ENCODE data around the gene BLOC1S1.
A peak's percentile ranks its signal among the peaks of the same experiment; 100 is the strongest.

The BLOC1S1 gene

DNA sequence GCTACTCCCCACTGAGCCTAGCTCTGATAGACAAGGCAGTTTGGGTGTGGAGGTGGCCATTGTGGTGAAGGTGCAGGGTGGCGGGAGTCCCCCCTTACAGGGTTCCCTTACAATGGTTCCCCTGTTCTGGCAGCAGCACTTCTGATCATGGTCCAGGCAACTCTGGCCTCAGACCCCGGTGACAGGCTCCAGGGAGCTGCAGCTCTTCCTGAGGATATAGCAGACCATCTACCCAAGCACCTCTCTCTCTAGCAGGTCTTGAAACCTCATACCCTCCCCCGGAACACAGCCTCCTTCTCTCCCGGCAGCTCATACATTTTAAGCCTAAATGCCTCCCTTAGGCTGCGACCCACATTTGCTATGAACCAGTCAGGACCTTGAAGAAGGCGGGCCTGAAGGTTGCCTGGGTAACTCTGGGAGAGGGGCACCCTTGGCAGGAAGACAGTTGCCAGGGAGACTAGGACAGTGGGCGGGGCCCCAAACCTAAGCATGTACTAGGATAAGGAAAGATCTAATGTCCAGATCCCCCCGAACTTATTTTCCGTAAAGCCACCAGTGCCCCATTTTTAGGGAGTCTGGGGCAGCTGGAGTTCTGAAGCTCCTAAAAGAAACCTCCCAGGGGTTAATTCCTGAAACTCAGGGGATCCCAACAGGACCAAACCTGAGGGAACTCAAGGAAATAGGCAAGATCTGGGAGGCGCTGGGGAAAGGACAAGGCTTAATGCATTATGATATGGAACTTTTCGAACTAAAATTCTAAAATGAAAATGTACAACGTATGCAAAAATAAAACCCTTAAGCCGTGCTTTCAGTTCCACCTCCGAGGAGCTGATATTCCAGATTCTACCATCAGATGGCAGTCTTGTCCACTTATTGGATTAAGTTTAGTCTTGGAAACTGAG, 22.5 kb downstream of the BLOC1S1 start:
- peak; percentile 78 for DNase-seq (ENCODE audit: extremely low read depth, low read depth)
- peak overlapping the region; percentile 50 for H3K4me3 ChIP-seq (replicated peaks; ENCODE audit: low read depth, low read length)
- TF ChIP-seq, protein P1, sequence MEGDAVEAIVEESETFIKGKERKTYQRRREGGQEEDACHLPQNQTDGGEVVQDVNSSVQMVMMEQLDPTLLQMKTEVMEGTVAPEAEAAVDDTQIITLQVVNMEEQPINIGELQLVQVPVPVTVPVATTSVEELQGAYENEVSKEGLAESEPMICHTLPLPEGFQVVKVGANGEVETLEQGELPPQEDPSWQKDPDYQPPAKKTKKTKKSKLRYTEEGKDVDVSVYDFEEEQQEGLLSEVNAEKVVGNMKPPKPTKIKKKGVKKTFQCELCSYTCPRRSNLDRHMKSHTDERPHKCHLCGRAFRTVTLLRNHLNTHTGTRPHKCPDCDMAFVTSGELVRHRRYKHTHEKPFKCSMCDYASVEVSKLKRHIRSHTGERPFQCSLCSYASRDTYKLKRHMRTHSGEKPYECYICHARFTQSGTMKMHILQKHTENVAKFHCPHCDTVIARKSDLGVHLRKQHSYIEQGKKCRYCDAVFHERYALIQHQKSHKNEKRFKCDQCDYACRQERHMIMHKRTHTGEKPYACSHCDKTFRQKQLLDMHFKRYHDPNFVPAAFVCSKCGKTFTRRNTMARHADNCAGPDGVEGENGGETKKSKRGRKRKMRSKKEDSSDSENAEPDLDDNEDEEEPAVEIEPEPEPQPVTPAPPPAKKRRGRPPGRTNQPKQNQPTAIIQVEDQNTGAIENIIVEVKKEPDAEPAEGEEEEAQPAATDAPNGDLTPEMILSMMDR (IDR thresholded peaks at IDR 0.05; ENCODE audit: low read depth, low read length, missing control alignments): peak; percentile 61

DNA sequence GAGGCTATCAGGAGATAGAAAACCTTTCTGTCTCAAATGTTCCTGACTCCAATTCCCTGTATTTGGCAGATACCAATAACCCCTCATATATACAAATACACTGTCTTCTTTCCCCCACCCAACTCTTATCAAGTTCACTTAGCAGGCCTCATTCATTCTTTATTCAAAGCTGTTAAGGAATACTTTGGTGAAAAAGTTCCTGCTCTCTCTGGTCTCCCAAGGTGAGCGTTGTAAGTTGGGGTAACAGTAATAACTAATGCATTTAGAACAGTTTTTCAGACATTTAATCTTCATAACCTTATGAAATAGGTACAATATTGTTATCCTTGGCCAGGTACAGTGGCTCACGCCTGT, 23.2 kb downstream of the BLOC1S1 start:
- TF ChIP-seq, protein P1 (IDR thresholded peaks at IDR 0.05; ENCODE audit: low read depth, low read length, missing control alignments): no peak
- peak overlapping the region; percentile 50; the same call in 1 of the 2 replicates for H3K4me3 ChIP-seq (replicated peaks; ENCODE audit: low read depth, low read length)
- DNase-seq (ENCODE audit: extremely low read depth, low read depth): no peak

DNA sequence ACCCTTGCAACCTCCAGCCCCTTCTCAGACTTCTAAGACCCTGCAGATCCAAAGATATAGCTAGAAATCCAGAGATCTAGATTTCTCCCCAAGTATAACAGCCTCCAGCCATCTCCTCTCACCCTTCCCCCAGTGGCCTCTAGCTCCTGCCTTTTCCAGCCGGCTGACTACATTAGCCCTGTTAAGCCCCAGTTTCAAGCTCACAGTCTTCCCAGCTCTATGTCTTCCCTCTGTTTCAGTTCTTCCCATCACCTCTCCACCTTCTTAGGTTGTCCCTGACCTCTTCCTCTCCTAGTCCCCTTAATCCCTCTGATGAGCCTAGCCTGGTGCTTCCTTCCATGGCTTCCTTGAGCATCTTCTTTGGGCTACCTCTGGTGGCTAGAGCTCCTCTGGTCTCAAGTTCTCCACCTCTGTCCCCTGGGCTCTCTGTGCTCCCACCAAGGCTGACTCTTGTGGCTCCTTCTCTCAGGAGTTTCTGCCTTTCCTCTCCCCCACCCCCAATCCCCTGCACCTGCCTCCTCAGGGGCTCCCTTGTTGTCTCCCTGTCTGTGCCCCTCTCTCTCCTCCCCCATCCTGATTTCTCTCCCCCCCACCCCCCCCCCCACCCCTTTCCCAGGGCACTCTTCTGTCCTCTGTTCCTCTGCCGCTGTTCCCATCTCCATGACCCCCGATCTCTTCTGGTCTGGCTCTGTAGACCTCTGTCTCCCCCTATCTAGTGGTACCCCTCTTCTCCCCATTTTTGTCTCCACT, 26.3 kb downstream of the BLOC1S1 start:
- TF ChIP-seq, protein P1 (IDR thresholded peaks at IDR 0.05; ENCODE audit: low read depth, low read length, missing control alignments): no peak
- peak overlapping the region; percentile 38 for H3K4me3 ChIP-seq (replicated peaks; ENCODE audit: low read depth, low read length)
- no peak for DNase-seq (ENCODE audit: extremely low read depth, low read depth)

DNA sequence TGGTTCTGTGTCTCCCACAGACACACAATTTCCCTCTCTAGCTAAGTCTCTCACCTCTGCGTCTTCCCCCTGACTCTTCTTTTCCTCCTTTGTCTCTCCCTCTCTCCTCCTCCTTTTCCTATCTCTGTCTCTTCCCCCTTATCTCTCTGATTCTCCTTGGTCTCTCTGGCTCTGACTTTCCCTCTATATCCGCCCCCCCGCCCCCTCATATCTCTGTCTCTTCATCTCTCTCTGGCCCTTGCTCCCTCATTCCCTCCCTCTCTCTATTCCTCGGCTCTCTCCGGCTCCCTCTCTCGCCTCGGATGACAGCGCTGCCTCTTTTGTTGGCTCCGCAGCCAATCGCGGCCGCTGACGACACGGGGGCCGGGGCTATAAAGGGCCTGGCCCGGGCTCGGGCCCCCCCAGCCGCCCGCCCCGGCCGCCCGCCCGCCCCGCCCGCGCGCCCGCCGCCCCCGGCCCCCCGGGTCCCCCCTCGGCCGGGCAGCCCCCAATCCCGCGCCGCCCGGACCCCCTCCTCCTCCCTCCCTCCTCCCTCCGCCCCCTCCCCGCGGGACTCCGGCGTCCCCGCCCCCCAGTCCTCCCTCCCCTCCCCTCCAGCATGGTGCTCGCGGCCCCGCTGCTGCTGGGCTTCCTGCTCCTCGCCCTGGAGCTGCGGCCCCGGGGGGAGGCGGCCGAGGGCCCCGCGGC, 27.0 kb downstream of the BLOC1S1 start, which contains the start of gene GDF11:
Gene GDF11 (plus strand): TSS at position 404 of the 687 bp plus-strand sequence. CDS start 195 bp downstream, at position 599.
- peak within 1 kb of the TSS; percentile 77 for H3K4me3 ChIP-seq (replicated peaks; ENCODE audit: low read depth, low read length)
- TF ChIP-seq, protein P1 (IDR thresholded peaks at IDR 0.05; ENCODE audit: low read depth, low read length, missing control alignments): no peak
- DNase-seq (ENCODE audit: extremely low read depth, low read depth): no peak

DNA sequence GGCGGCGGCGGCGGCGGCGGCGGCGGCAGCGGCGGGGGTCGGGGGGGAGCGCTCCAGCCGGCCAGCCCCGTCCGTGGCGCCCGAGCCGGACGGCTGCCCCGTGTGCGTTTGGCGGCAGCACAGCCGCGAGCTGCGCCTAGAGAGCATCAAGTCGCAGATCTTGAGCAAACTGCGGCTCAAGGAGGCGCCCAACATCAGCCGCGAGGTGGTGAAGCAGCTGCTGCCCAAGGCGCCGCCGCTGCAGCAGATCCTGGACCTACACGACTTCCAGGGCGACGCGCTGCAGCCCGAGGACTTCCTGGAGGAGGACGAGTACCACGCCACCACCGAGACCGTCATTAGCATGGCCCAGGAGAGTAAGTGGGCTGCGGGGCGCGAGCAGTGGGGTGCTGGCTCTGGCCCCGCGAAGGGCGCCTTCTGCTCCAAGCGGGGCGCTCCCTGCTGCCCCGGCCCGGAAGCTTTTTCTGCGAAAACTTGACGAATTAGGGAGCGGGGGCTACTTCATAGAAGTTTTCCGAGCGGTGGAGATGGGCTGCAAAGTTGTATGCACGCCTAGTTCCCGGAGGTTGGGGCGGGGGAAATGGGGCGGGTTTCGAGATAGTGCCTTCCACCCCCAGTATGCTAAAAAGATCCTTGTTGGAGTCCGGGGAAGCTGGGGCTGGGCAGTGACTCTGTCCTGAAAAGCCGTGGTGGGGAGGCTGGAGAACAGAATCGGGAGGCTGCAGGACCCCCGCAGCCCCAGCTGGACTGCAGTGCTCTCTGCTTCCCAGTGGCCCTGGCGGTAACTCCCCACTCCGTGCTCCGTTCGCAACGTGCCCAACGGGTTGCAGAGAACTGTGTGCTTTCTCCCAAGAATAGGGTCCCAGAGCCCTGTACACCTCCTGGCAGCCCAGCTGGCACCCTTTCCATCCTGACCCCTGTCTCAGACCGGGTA, 27.8 kb downstream of the BLOC1S1 start:
- H3K4me3 ChIP-seq (replicated peaks; ENCODE audit: low read depth, low read length): peak overlapping the region; percentile 77
- DNase-seq (ENCODE audit: extremely low read depth, low read depth): no peak
- TF ChIP-seq, protein P1 (IDR thresholded peaks at IDR 0.05; ENCODE audit: low read depth, low read length, missing control alignments): no peak

Measured in HFF-Myc (cell line).